Ectodermal cell (in vitro differentiated cells): ENCODE results near the gene AHI1.

Experiments used
- H3K27ac ChIP-seq: 2 replicates; pipeline ENCODE4 v1.7.0; 2013; ENCODE audit warnings: mild to moderate bottlenecking, low read depth, low read length; ENCODE audit not compliant: insufficient read depth, poor library complexity, severe bottlenecking
- H3K27me3 ChIP-seq: 2 replicates; pipeline ENCODE4 v1.7.0; 2013; ENCODE audit warnings: mild to moderate bottlenecking, low read length; ENCODE audit not compliant: insufficient read depth, control insufficient read depth, poor library complexity, severe bottlenecking
- H3K36me3 ChIP-seq: one replicate; pipeline ENCODE4 v1.7.0; 2013; ENCODE audit warnings: low read length; ENCODE audit not compliant: control insufficient read depth, insufficient read depth
- H3K4me1 ChIP-seq: one replicate; pipeline ENCODE4 v1.7.0; 2013; ENCODE audit warnings: low read length; ENCODE audit not compliant: control insufficient read depth, insufficient read depth
- H3K4me3 ChIP-seq: 2 replicates; pipeline ENCODE4 v1.7.0; 2013; ENCODE audit warnings: low read depth, low read length, control low read depth; ENCODE audit not compliant: insufficient read depth
- H3K9me3 ChIP-seq: 2 replicates; pipeline ENCODE4 v1.7.0; 2013; ENCODE audit warnings: mild to moderate bottlenecking, low read length, moderate library complexity; ENCODE audit not compliant: control insufficient read depth
- WGBS, 2 experiments: methylation state at CpG; one replicate each; pipeline ENCODE4 v1.1.7; 2013; ENCODE audit warnings: missing lambda C conversion rate in 2 of 2; 5-methylcytosine and 5-hydroxymethylcytosine counted together

Gene AHI1

DNA sequence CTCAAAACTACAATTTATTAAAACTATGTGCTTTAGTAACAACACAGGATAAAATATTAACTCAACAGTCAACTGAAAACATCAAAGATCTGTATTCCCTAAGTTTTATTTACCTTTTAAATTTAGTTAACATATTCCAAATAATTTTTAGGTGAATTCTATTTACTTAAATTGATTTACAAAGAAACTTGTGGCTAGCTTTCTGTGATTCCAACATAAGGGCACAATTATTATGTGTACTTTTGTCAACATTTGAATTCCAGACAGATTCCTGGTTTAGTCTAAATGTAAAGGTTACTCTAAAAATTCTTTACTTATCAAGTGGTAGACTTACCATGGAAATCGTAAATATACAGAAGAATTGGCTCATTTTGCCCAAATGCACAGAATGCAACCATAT, 70.7 kb downstream of the AHI1 start:
- H3K4me3 ChIP-seq, result no peak overlapping the region
- H3K9me3 ChIP-seq, result no peaks in the 10 kb centered on the region
- no peaks in the 10 kb centered on the region for H3K27me3 ChIP-seq
- H3K36me3 ChIP-seq, result no peaks in the 10 kb centered on the region
- WGBS, 2 experiments, result 100% methylated on average over 1 of the region's 1 CpG
- no peaks in the 10 kb centered on the region for H3K4me1 ChIP-seq
- H3K27ac ChIP-seq, result no peak overlapping the region

DNA sequence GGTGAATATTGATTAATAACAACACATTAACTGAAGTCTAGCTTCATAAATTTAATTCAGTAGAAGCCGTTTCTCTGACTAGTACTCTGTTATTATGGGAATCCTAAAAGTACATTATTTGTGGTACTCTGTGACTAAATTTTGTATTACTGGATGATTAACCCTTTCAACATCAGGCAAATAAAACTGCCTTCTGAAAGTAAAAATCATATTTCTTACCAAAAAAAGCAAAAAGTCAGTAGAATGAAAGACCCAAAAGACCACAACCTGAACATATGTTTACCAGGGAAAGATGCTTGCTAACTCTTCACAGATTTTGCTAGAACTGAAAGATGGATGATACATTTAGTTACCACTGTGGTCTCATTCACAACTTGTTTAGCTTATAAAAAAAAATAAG, 73.2 kb downstream of the AHI1 start:
- Histone ChIP-seq H3K27ac (no peak overlapping the region), H3K4me1 (no peaks in the 10 kb centered on the region), H3K36me3 (no peaks in the 10 kb centered on the region), H3K4me3 (no peak overlapping the region), H3K27me3 (no peaks in the 10 kb centered on the region), H3K9me3 (no peaks in the 10 kb centered on the region)
- WGBS, 2 experiments, result no CpG with 5 or more reads among the region's 1 CpG

DNA sequence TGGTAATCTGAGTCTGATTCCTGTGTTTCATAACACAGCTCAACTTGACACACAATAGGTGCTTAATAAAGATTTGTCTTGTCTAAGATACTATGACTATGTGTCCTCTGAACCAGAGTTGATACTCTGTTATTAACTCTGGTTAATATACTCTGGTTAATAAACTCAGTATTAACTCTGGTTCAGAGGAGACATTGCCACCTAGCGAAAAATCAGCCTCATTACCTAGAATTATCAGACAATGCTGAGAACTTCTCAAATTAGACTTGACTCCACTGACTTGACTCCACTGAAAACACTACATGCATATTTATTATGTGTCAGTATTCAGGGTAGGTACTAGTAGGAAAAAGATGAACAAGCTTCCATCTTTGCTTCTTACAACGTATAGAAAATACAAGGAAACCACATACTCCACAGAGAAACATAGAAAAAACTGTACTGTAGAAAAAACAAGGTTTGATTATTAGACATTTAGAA, 73.9 kb downstream of the AHI1 start:
- H3K9me3 ChIP-seq, result no peaks in the 10 kb centered on the region
- H3K4me3 ChIP-seq, result no peak overlapping the region
- WGBS, 2 experiments, result 7 to 22% methylated on average over 1 of the region's 2 CpGs

DNA sequence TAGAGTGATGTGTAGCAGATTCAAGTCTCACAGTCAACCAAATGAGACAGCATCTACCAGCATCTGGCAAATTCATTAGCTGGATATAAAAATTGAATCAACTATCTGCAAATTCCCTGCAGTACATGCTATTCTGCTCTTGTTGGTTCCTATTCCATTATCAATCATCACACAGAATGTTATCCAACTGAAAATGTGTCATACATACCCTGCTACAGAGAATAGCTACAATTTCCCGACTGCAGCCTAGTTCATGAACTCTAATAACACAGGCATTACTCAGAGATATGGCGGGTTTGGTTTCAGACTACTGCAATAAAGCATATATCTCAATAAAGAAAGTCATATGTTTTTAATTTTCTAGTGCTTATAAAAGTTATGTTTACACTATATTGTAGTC, 78.4 kb downstream of the AHI1 start:
- no peak overlapping the region for H3K27ac ChIP-seq
- WGBS, 2 experiments, result 92 to 95% methylated on average over 1 of the region's 2 CpGs
- no peaks in the 10 kb centered on the region for H3K27me3 ChIP-seq
- no peak overlapping the region for H3K4me3 ChIP-seq
- H3K4me1 ChIP-seq, result no peaks in the 10 kb centered on the region
- H3K36me3 ChIP-seq, result no peaks in the 10 kb centered on the region
- H3K9me3 ChIP-seq, result no peaks in the 10 kb centered on the region

More for the DNA sequence above, 73.9 kb downstream of the AHI1 start:
- H3K36me3 ChIP-seq, result no peaks in the 10 kb centered on the region
- no peaks in the 10 kb centered on the region for H3K27me3 ChIP-seq
- no peak overlapping the region for H3K27ac ChIP-seq
- no peaks in the 10 kb centered on the region for H3K4me1 ChIP-seq

DNA sequence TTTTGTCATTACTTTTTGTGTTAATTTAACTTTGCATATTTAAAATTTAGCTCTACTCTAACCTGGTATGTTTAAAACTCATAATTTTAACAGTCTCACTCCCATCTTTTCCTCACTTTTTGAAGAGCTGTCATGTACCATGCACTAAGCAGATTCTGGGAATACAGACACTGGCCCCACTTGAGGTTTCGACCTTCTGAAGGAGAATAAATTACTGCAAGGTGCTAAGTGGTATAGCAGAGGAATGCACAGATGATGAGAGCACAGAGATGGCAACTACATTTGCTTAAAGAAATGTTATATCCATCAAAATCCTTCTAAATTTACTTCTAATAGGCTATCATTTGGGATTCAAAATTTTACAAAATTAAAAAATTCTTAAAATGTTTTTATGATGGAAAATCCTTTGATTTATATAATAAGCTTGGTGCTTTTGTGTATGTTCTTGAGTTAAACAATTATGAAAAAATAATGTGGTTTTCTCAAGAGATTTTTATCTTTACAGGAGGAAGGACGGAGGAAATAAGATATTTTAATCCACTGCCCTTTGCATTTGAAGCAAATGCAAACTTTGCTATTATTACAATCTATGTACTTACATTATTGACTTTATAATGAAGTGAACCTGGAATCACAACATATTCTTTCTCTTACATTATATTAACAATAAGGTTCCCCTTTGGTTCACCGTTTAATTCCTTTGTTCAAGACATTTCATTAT, 79.3 kb downstream of the AHI1 start:
- no peak overlapping the region for H3K27ac ChIP-seq
- no peaks in the 10 kb centered on the region for H3K4me1 ChIP-seq
- no peaks in the 10 kb centered on the region for H3K36me3 ChIP-seq
- no peak overlapping the region for H3K4me3 ChIP-seq
- H3K27me3 ChIP-seq, result no peaks in the 10 kb centered on the region
- WGBS, 2 experiments, result 87 to 92% methylated on average over 1 to 2 of the region's 3 CpGs
- H3K9me3 ChIP-seq, result no peaks in the 10 kb centered on the region

DNA sequence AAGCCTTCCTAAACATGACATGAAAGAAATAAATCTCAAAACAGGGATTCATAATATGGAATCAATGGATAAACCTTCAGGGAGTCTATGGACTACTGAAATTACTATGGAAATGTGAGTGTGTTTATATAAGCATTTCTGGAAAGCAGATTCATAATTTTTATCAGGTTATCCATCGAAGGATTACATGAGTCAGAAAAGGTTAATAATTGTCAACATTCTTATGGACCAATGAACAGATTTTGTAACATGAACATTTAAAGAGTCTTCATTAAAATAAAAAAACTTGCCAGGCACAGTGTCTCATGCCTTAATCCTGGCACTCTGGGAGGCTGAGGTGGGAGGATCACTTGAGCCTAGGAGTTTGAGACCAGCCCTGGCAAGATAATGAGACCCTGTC, 84.8 kb downstream of the AHI1 start:
- Histone ChIP-seq H3K9me3 (no peaks in the 10 kb centered on the region), H3K27ac (no peak overlapping the region), H3K27me3 (no peaks in the 10 kb centered on the region), H3K36me3 (no peaks in the 10 kb centered on the region), H3K4me3 (no peak overlapping the region), H3K4me1 (no peaks in the 10 kb centered on the region)
- 100% methylated on average over 1 of the region's 1 CpG; no CpG with 5 or more reads in 1 of the 2 experiments for WGBS, 2 experiments

DNA sequence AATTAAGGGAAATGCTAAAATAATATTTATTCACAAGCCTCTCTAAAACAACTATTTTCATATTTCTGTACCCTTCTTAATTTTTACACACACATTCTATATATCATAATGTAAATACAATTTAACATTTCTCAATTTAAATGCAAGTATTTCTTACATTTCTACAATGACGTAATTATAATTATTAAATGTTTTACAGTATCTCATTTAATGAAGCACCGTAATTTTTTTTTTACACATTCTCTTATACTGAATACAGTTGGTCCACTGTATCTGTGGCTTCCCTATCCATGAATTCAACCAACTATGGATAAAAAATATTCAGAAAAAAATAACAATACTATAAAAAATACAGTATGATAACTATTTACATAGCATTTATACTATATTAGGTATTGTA, 85.7 kb downstream of the AHI1 start:
- Histone ChIP-seq H3K4me1 (no peaks in the 10 kb centered on the region), H3K9me3 (no peaks in the 10 kb centered on the region), H3K4me3 (no peak overlapping the region), H3K36me3 (no peaks in the 10 kb centered on the region), H3K27ac (no peak overlapping the region), H3K27me3 (no peaks in the 10 kb centered on the region)
- WGBS, 2 experiments, result no CpG with 5 or more reads among the region's 2 CpGs

DNA sequence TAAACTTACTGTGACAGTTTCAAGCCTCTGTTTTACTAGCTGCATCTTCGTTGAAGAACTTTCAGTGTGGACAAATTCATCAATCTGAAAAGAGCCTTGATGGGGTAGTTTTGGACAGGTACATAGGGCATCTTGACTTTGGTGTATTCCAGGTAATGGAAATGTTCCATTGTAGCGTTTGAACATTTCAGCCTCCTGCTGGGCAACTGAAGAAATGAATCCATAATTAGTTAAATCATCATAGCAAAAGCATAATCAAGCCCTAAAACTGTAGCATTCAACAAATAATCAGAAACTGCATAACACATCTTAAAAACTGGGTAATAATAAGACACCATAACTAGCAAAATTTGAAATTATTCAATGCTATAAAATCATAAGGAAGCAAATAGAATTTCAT, 86.2 kb downstream of the AHI1 start:
- 74 to 92% methylated on average over 2 of the region's 2 CpGs for WGBS, 2 experiments

DNA sequence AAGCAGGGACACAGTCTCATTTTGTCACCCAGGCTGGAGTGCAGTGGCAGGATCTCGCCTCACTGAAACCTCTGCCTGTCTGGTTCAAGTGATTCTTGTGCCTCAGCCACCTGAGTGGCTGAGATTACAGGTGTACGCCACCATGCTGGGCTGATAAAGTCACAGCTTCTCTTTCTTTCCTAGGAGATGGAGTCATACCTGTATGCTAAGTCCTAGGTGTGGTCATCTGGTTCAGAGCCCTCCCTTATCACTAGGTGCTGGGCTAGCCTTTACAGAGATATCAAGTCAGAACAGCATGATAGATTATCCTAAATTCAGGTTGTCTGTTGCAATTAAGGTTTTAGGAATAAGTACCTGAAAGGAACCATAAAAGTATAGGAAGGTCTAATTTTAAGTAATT, 86.7 kb downstream of the AHI1 start:
- WGBS, 2 experiments, result 91 to 98% methylated on average over 2 of the region's 2 CpGs
- Histone ChIP-seq H3K27ac (no peak overlapping the region), H3K27me3 (no peaks in the 10 kb centered on the region), H3K9me3 (no peaks in the 10 kb centered on the region), H3K4me3 (no peak overlapping the region), H3K4me1 (no peaks in the 10 kb centered on the region), H3K36me3 (no peaks in the 10 kb centered on the region)

More for the DNA sequence above, 86.2 kb downstream of the AHI1 start:
- Histone ChIP-seq H3K4me3 (no peak overlapping the region), H3K27me3 (no peaks in the 10 kb centered on the region), H3K4me1 (no peaks in the 10 kb centered on the region), H3K9me3 (no peaks in the 10 kb centered on the region), H3K27ac (no peak overlapping the region), H3K36me3 (no peaks in the 10 kb centered on the region)

DNA sequence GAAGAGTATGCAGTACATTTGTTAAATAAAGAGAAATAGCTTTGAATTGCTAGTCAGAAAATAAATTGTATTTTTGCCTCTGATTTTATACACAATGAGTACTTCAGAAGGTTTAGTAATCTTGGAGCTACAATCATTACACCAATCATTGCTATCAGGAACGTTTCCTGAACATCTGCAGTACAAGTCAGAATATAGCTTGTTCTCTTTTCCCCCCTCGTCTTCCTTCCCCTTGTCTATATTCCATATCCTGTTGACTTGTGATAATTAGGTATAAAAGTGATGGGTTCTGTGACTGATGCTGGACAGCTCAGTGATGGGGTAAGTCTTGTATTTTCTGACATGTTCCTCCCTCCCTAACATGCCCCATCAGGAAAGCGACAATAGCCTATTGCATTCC, 94.0 kb downstream of the AHI1 start:
- Histone ChIP-seq H3K27me3 (no peaks in the 10 kb centered on the region), H3K36me3 (no peaks in the 10 kb centered on the region), H3K4me1 (no peaks in the 10 kb centered on the region), H3K4me3 (no peak overlapping the region), H3K9me3 (no peaks in the 10 kb centered on the region), H3K27ac (no peak overlapping the region)
- WGBS, 2 experiments, result 100% methylated on average over 1 to 3 of the region's 3 CpGs
